Liver (tissue), 9 donors: ENCODE data around the gene MUC7. TPM values are rescaled to one million over a fixed set of nuclear protein-coding genes. Genes with fewer than 3 reads are reported as not detected.

Experiments used
- DNase-seq: peaks from one replicate; pipeline ENCODE4 v3.0.0-alpha.2; 2017; ENCODE audit warnings: low spot score
- H3K27ac ChIP-seq, 2 donors: one replicate each; pipeline ENCODE4 v1.7.0; 2013; ENCODE audit warnings: inconsistent platforms in 2 of 2, low read length in 2 of 2, control low read depth in 1 of 2, low read depth in 1 of 2, mild to moderate bottlenecking in 1 of 2
- H3K27me3 ChIP-seq, 4 donors: one replicate each; pipeline versions ENCODE4 v1.6.1 to v1.7.0; 2013; ENCODE audit warnings: low read length in 3 of 4, inconsistent platforms in 1 of 4, mild to moderate bottlenecking in 1 of 4, moderate library complexity in 1 of 4; ENCODE audit not compliant: control insufficient read depth in 4 of 4, insufficient read depth in 4 of 4
- H3K36me3 ChIP-seq, 4 donors: one replicate each; pipeline versions ENCODE4 v1.6.1 to v1.7.0; 2013; ENCODE audit warnings: low read length in 3 of 4, mild to moderate bottlenecking in 3 of 4, low read depth in 1 of 4, moderate library complexity in 1 of 4; ENCODE audit not compliant: control insufficient read depth in 4 of 4, insufficient read depth in 3 of 4
- H3K4me1 ChIP-seq, 4 donors: one replicate each; pipeline versions ENCODE4 v1.6.1 to v1.7.0; 2013; ENCODE audit warnings: low read length in 3 of 4, mild to moderate bottlenecking in 3 of 4, moderate library complexity in 1 of 4; ENCODE audit not compliant: control insufficient read depth in 4 of 4, insufficient read depth in 4 of 4
- H3K4me3 ChIP-seq, 3 donors: one replicate each; pipeline versions ENCODE4 v1.6.1 to v1.7.0; 2013; ENCODE audit warnings: low read length in 3 of 3, control low read depth in 1 of 3, low read depth in 1 of 3, mild to moderate bottlenecking in 1 of 3
- H3K9ac ChIP-seq, 2 donors: one replicate each; pipeline ENCODE4 v1.7.0; 2013; ENCODE audit warnings: low read length in 2 of 2, mild to moderate bottlenecking in 2 of 2, moderate library complexity in 2 of 2, control low read depth in 1 of 2, low read depth in 1 of 2
- H3K9me3 ChIP-seq, 4 donors: one replicate each; pipeline versions ENCODE4 v1.6.1 to v1.7.0; 2013; ENCODE audit warnings: low read length in 3 of 4; ENCODE audit not compliant: control insufficient read depth in 4 of 4
- ATF3 ChIP-seq: IDR thresholded peaks from 2 replicates; pipeline ENCODE4 v1.6.1; 2016; ENCODE audit warnings: antibody characterized with exemption
- CTCF ChIP-seq: fragments of 150-350 bp; IDR thresholded peaks from 2 replicates; pipeline ENCODE4 v1.5.1; 2017; ENCODE audit warnings: improper control_type of control experiment, low read depth, low read length; ENCODE audit not compliant: missing input control
- EGR1 ChIP-seq, 2 donors: IDR thresholded peaks; 2 replicates each; pipeline ENCODE4 v1.6.1; 2016 to 2018; ENCODE audit warnings: antibody characterized with exemption in 2 of 2, low read depth in 2 of 2
- FOXA1 ChIP-seq: IDR thresholded peaks from 2 replicates; pipeline ENCODE4 v1.6.1; 2016; ENCODE audit warnings: antibody characterized with exemption
- FOXA2 ChIP-seq: IDR thresholded peaks from 2 replicates; pipeline ENCODE4 v1.6.1; 2016; ENCODE audit warnings: antibody characterized with exemption
- GABPA ChIP-seq, 2 donors: IDR thresholded peaks in 1 of 2; conservative IDR thresholded peaks in 1 of 2; 2 replicates each; pipeline ENCODE4 v1.6.1; 2016; ENCODE audit warnings: antibody characterized with exemption in 2 of 2, mild to moderate bottlenecking in 1 of 2, moderate library complexity in 1 of 2
- HNF4A ChIP-seq, 2 donors: conservative IDR thresholded peaks; 2 replicates each; pipeline ENCODE4 v1.6.1; 2016; ENCODE audit warnings: antibody characterized with exemption in 2 of 2, mild to moderate bottlenecking in 2 of 2
- HNF4G ChIP-seq: IDR thresholded peaks from 2 replicates; pipeline ENCODE4 v1.6.1; 2016; ENCODE audit warnings: antibody characterized with exemption
- JUND ChIP-seq, 2 donors: IDR thresholded peaks; 2 replicates each; pipeline ENCODE4 v1.6.1; 2016; ENCODE audit warnings: antibody characterized with exemption in 2 of 2
- MAX ChIP-seq: IDR thresholded peaks from 2 replicates; pipeline ENCODE4 v1.6.1; 2016; ENCODE audit warnings: antibody characterized with exemption
- NR2F2 ChIP-seq: IDR thresholded peaks from 2 replicates; pipeline ENCODE4 v1.6.1; 2016; ENCODE audit warnings: antibody characterized with exemption
- RAD21 ChIP-seq, 2 donors: IDR thresholded peaks; 2 replicates each; pipeline ENCODE4 v1.6.1; 2016; ENCODE audit warnings: antibody characterized with exemption in 2 of 2, mild to moderate bottlenecking in 2 of 2
- REST ChIP-seq: IDR thresholded peaks from 2 replicates; pipeline ENCODE4 v1.6.1; 2016; ENCODE audit warnings: antibody characterized with exemption, mild to moderate bottlenecking
- RXRA ChIP-seq, 2 donors: IDR thresholded peaks; 2 replicates each; pipeline ENCODE4 v1.6.1; 2017 to 2018; ENCODE audit warnings: antibody characterized with exemption in 2 of 2, mild to moderate bottlenecking in 1 of 2
- SP1 ChIP-seq: IDR thresholded peaks from 2 replicates; pipeline ENCODE4 v1.6.1; 2018; ENCODE audit warnings: antibody characterized with exemption, mild to moderate bottlenecking
- TAF1 ChIP-seq: conservative IDR thresholded peaks from 2 replicates; pipeline ENCODE4 v1.6.1; 2016; ENCODE audit warnings: antibody characterized with exemption, mild to moderate bottlenecking
- YY1 ChIP-seq: IDR thresholded peaks from 2 replicates; pipeline ENCODE4 v1.6.1; 2016; ENCODE audit warnings: antibody characterized with exemption, mild to moderate bottlenecking
- ZBTB33 ChIP-seq: IDR thresholded peaks from 2 replicates; pipeline ENCODE4 v1.6.1; 2016; ENCODE audit warnings: antibody characterized with exemption
- WGBS: extraction: QIAGEN DNeasy Blood & Tissue Kit; methylation state at CpG from one replicate; pipeline ENCODE4 v1.1.7; 2013; 5-methylcytosine and 5-hydroxymethylcytosine counted together
- polyA plus RNA-seq, 2 donors: library from polyadenylated mRNA; stranded (reverse) in 1 of 2; unstranded in 1 of 2; fragments of 200-250 nt in 1 of 2; fragments of >200 nt in 1 of 2; fragmentation: Nextera tagmentation in 1 of 2; extraction: Ambion mirVana in 1 of 2; gene quantifications; one replicate each; pipeline versions ENCODE4 v1.2.1 to v1.2.3, GENCODE V29; 2013 to 2015
- total RNA-seq, 2 donors: library from RNA; depleted of rRNA; stranded (reverse); fragments of >200 nt; gene quantifications; one replicate each; pipeline ENCODE4 v1.2.3, GENCODE V29; 2014
- donor health status: healthy.
- donor health status: healthy.
- donor health status: healthy.
- donor health status: healthy.
- donor health status: healthy.

MUC7 gene
- total and polyA plus RNA-seq, 4 donors: not detected

- Histone ChIP-seq H3K9me3 (no peaks in the 10 kb centered on the region), H3K27ac (no peak overlapping the region), H3K36me3 (no peaks in the 10 kb centered on the region), H3K4me1 (no peaks in the 10 kb centered on the region), H3K27me3 (no peaks in the 10 kb centered on the region), H3K9ac (no peak overlapping the region), H3K4me3 (no peak overlapping the region)
- no peak for DNase-seq
- TF ChIP-seq EGR1 (IDR thresholded peaks at IDR 0.05; ENCODE audit: low read depth in 2 of 2) (no peak), ZBTB33 (no peak), FOXA2 (no peak), ATF3 (no peak), RXRA (IDR thresholded peaks at IDR 0.05) (no peak), JUND (IDR thresholded peaks at IDR 0.05) (no peak), REST (no peak)
- 77% methylated on average over 5 of the region's 5 CpGs for WGBS
These were observed 59.0 kb downstream of the MUC7 start for GRCh38 chr4:70530997-70531396.

- Histone ChIP-seq H3K27me3 (no peaks in the 10 kb centered on the region), H3K4me3 (no peak overlapping the region), H3K4me1 (no peaks in the 10 kb centered on the region), H3K9me3 (no peaks in the 10 kb centered on the region), H3K36me3 (no peaks in the 10 kb centered on the region), H3K9ac (no peak overlapping the region), H3K27ac (no peak overlapping the region)
- DNase-seq: no peak
- no peak for TF ChIP-seq FOXA2
- TF ChIP-seq RAD21 (IDR thresholded peaks at IDR 0.05): no peak
- TF ChIP-seq ATF3: no peak
- no peak for TF ChIP-seq TAF1
- no peak for TF ChIP-seq FOXA1
- no peak for TF ChIP-seq CTCF
- no peak for TF ChIP-seq YY1
- TF ChIP-seq NR2F2: no peak
- TF ChIP-seq MAX: no peak
- no peak for TF ChIP-seq RXRA (IDR thresholded peaks at IDR 0.05)
- no peak for TF ChIP-seq JUND (IDR thresholded peaks at IDR 0.05)
- no peak for TF ChIP-seq ZBTB33
- no peak for TF ChIP-seq GABPA (IDR thresholded peaks at IDR 0.05 in 1 of 2, conservative IDR thresholded peaks at IDR 0.05 in 1 of 2)
- no peak for TF ChIP-seq REST
- no peak for TF ChIP-seq EGR1 (IDR thresholded peaks at IDR 0.05; ENCODE audit: low read depth in 2 of 2)
- no peak for TF ChIP-seq SP1
- TF ChIP-seq HNF4A (conservative IDR thresholded peaks at IDR 0.05): no peak
- TF ChIP-seq HNF4G: no peak
- 73% methylated on average over 2 of the region's 2 CpGs for WGBS
These were observed 60.0 kb downstream of the MUC7 start for GRCh38 chr4:70531981-70532380.
